NCI-H1105 (cell line): Measurements from ENCODE around the gene SAMD15.
"Not testable (repeated sequence)": the region's sequence is repeated elsewhere in the genome, so short reads cannot be mapped to it uniquely, and the experiment has no call there.

ENCODE experiments used
- DNase-seq: peaks from one replicate; lab custom pipeline; 2025; lab: John Stamatoyannopoulos, UW

Gene SAMD15

GRCh38 chr14:77375973-77376770 lies 1.0 kb upstream of the SAMD15 start:
- no peak for DNase-seq

- DNase-seq = no peak
Measured at GRCh38 chr14:77377502-77377844, 294 bp downstream of the SAMD15 start.

- no peak for DNase-seq
Measured at GRCh38 chr14:77378701-77379100, 1.5 kb downstream of the SAMD15 start.

GRCh38 chr14:77390188-77390587 lies 13.0 kb downstream of the SAMD15 start:
- no peak for DNase-seq

- DNase-seq = no peak
Measured at GRCh38 chr14:77400216-77400615, 23.0 kb downstream of the SAMD15 start.

GRCh38 chr14:77403768-77404167 lies 26.6 kb downstream of the SAMD15 start:
- no peak for DNase-seq

GRCh38 chr14:77406086-77406485 lies 28.9 kb downstream of the SAMD15 start:
- DNase-seq = no peak

- no peak for DNase-seq
Measured at GRCh38 chr14:77406718-77407117, 29.5 kb downstream of the SAMD15 start.

- DNase-seq = no peak
Measured at GRCh38 chr14:77407158-77407557, 30.0 kb downstream of the SAMD15 start.

GRCh38 chr14:77409131-77409533 lies 32.0 kb downstream of the SAMD15 start:
- DNase-seq = no peak

- DNase-seq = not testable (repeated sequence)
Measured at GRCh38 chr14:77415403-77416030, 38.3 kb downstream of the SAMD15 start.

GRCh38 chr14:77416098-77416497 lies 38.9 kb downstream of the SAMD15 start:
- not testable (repeated sequence) for DNase-seq

- no peak for DNase-seq
Measured at GRCh38 chr14:77416836-77417235, 39.7 kb downstream of the SAMD15 start.

- DNase-seq = no peak
Measured at GRCh38 chr14:77421201-77421600, 44.0 kb downstream of the SAMD15 start.

GRCh38 chr14:77423423-77423822 lies 46.2 kb downstream of the SAMD15 start, which contains the start of gene NOXRED1:
Gene NOXRED1, minus strand, starts transcription at chr14:77423523. Its CDS starts 634 bp downstream, at chr14:77422889.
- DNase-seq = no peak

- DNase-seq = no peak
Measured at GRCh38 chr14:77424862-77425261, 47.7 kb downstream of the SAMD15 start.

- no peak for DNase-seq
Measured at GRCh38 chr14:77426396-77426795, 49.2 kb downstream of the SAMD15 start.

GRCh38 chr14:77436042-77436441 lies 58.9 kb downstream of the SAMD15 start:
- DNase-seq = no peak

GRCh38 chr14:77438596-77438995 lies 61.4 kb downstream of the SAMD15 start:
- DNase-seq = no peak

- DNase-seq = no peak
Measured at GRCh38 chr14:77439861-77440260, 62.7 kb downstream of the SAMD15 start.
